ENCODE data around the gene PKP2. TPM values are rescaled to one million over a fixed set of nuclear protein-coding genes. Genes with fewer than 3 reads are reported as not detected.
A peak's percentile ranks its signal among the peaks of the same experiment; 100 is the strongest.

The PKP2 gene
- total and polyA plus RNA-seq, 2 donors (not counting 1 experiment from before 2014, with no cell fraction given) = under 0.01 to 0.15 TPM

GRCh38 chr12:32917094-32917611, 20.6 kb upstream of the PKP2 start:
- no peaks in the 10 kb centered on the region for H3K79me2 ChIP-seq (ENCODE audit: control insufficient read depth, insufficient read depth, low read length)
- no peak overlapping the region for H3K4me2 ChIP-seq (ENCODE audit: extremely low read depth, insufficient read depth, low read length)
- no peak overlapping the region for H3K9ac ChIP-seq (ENCODE audit: insufficient read depth, low read length)
- no peaks in the 10 kb centered on the region for H3K4me1 ChIP-seq (ENCODE audit: control insufficient read depth, extremely low read depth, insufficient read depth, low read length)
- peak; percentile 66 to 76 for DNase-seq (ENCODE audit: low read depth in 2 of 2)
- no peak for TF ChIP-seq EZH2 (IDR thresholded peaks at IDR 0.05; ENCODE audit: low read length, missing control alignments)
- TF ChIP-seq, protein P1, sequence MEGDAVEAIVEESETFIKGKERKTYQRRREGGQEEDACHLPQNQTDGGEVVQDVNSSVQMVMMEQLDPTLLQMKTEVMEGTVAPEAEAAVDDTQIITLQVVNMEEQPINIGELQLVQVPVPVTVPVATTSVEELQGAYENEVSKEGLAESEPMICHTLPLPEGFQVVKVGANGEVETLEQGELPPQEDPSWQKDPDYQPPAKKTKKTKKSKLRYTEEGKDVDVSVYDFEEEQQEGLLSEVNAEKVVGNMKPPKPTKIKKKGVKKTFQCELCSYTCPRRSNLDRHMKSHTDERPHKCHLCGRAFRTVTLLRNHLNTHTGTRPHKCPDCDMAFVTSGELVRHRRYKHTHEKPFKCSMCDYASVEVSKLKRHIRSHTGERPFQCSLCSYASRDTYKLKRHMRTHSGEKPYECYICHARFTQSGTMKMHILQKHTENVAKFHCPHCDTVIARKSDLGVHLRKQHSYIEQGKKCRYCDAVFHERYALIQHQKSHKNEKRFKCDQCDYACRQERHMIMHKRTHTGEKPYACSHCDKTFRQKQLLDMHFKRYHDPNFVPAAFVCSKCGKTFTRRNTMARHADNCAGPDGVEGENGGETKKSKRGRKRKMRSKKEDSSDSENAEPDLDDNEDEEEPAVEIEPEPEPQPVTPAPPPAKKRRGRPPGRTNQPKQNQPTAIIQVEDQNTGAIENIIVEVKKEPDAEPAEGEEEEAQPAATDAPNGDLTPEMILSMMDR (conservative IDR thresholded peaks at IDR 0.05 in 1 of 2, IDR thresholded peaks at IDR 0.05 in 1 of 2; ENCODE audit: low read depth in 1 of 2, low read length in 2 of 2) = no peak
- H4K20me1 ChIP-seq (ENCODE audit: control insufficient read depth, extremely low read depth, insufficient read depth, low read length) = no peaks in the 10 kb centered on the region
- H3K4me3 ChIP-seq (replicated peaks in 1 of 4; ENCODE audit: control extremely low read depth in 1 of 4, insufficient read depth in 1 of 4, low read depth in 3 of 4, low read length in 4 of 4) = no peak overlapping the region
- H3K36me3 ChIP-seq (ENCODE audit: control insufficient read depth, insufficient read depth, low read length) = no peaks in the 10 kb centered on the region
- no peaks in the 10 kb centered on the region for H3K9me3 ChIP-seq (ENCODE audit: control insufficient read depth, insufficient read depth, low read depth, low read length)
- no peak overlapping the region for H3K27ac ChIP-seq (ENCODE audit: insufficient read depth, low read length)
- no peaks in the 10 kb centered on the region for H3K27me3 ChIP-seq (ENCODE audit: control insufficient read depth, insufficient read depth, low read length)
- H2AFZ ChIP-seq (ENCODE audit: low read length) = no peak overlapping the region

- Histone ChIP-seq H3K9me3 (ENCODE audit: control insufficient read depth, insufficient read depth, low read depth, low read length) (no peaks in the 10 kb centered on the region), H3K4me1 (ENCODE audit: control insufficient read depth, extremely low read depth, insufficient read depth, low read length) (no peaks in the 10 kb centered on the region), H3K4me2 (ENCODE audit: extremely low read depth, insufficient read depth, low read length) (no peak overlapping the region), H2AFZ (ENCODE audit: low read length) (no peak overlapping the region), H3K27me3 (ENCODE audit: control insufficient read depth, insufficient read depth, low read length) (no peaks in the 10 kb centered on the region), H4K20me1 (ENCODE audit: control insufficient read depth, extremely low read depth, insufficient read depth, low read length) (no peaks in the 10 kb centered on the region), H3K27ac (ENCODE audit: insufficient read depth, low read length) (no peak overlapping the region), H3K9ac (ENCODE audit: insufficient read depth, low read length) (no peak overlapping the region), H3K4me3 (replicated peaks in 1 of 4; ENCODE audit: control extremely low read depth in 1 of 4, insufficient read depth in 1 of 4, low read depth in 3 of 4, low read length in 4 of 4) (no peak overlapping the region), H3K36me3 (ENCODE audit: control insufficient read depth, insufficient read depth, low read length) (no peaks in the 10 kb centered on the region), H3K79me2 (ENCODE audit: control insufficient read depth, insufficient read depth, low read length) (no peaks in the 10 kb centered on the region)
- TF ChIP-seq EZH2 (IDR thresholded peaks at IDR 0.05; ENCODE audit: low read length, missing control alignments) = no peak
- TF ChIP-seq, protein P1 (conservative IDR thresholded peaks at IDR 0.05 in 1 of 2, IDR thresholded peaks at IDR 0.05 in 1 of 2; ENCODE audit: low read depth in 1 of 2, low read length in 2 of 2) = no peak
- DNase-seq (ENCODE audit: low read depth in 2 of 2) = no peak
Observed at GRCh38 chr12:32907898-32908476, 11.4 kb upstream of the PKP2 start.

DNA sequence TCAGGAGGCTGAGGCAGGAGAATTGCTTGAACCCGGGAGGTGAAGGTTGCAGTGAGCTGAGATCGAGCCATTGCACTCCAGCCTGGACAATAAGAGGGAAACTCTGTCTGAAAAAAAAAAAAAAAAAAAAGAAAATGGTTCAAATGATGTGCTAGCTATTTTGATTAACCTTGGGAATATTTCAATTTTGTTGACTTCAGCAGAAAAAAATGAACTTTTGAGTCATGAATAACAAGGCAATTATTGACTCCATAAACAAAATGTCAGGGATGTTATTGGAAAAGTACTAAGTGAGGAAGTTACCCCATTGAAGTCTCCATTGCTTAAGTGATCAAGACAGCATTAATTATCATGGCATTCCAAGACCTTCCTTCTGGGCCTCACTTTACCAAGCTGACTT, 10.6 kb upstream of the PKP2 start:
- H4K20me1 ChIP-seq (ENCODE audit: control insufficient read depth, extremely low read depth, insufficient read depth, low read length) = no peaks in the 10 kb centered on the region
- H3K9ac ChIP-seq (ENCODE audit: insufficient read depth, low read length) = no peak overlapping the region
- H3K9me3 ChIP-seq (ENCODE audit: control insufficient read depth, insufficient read depth, low read depth, low read length) = no peaks in the 10 kb centered on the region
- no peak for DNase-seq (ENCODE audit: low read depth in 2 of 2)
- no peak overlapping the region for H2AFZ ChIP-seq (ENCODE audit: low read length)
- H3K4me3 ChIP-seq (replicated peaks in 1 of 4; ENCODE audit: control extremely low read depth in 1 of 4, insufficient read depth in 1 of 4, low read depth in 3 of 4, low read length in 4 of 4) = no peak overlapping the region
- no peaks in the 10 kb centered on the region for H3K79me2 ChIP-seq (ENCODE audit: control insufficient read depth, insufficient read depth, low read length)
- no peak for TF ChIP-seq EZH2 (IDR thresholded peaks at IDR 0.05; ENCODE audit: low read length, missing control alignments)
- TF ChIP-seq, protein P1 (conservative IDR thresholded peaks at IDR 0.05 in 1 of 2, IDR thresholded peaks at IDR 0.05 in 1 of 2; ENCODE audit: low read depth in 1 of 2, low read length in 2 of 2) = no peak
- no peak overlapping the region for H3K4me2 ChIP-seq (ENCODE audit: extremely low read depth, insufficient read depth, low read length)
- H3K36me3 ChIP-seq (ENCODE audit: control insufficient read depth, insufficient read depth, low read length) = no peaks in the 10 kb centered on the region
- H3K27ac ChIP-seq (ENCODE audit: insufficient read depth, low read length) = no peak overlapping the region
- H3K27me3 ChIP-seq (ENCODE audit: control insufficient read depth, insufficient read depth, low read length) = no peaks in the 10 kb centered on the region
- no peaks in the 10 kb centered on the region for H3K4me1 ChIP-seq (ENCODE audit: control insufficient read depth, extremely low read depth, insufficient read depth, low read length)

Measured in fibroblast of lung (primary cell).